Nephron (organoid): ENCODE measurements around the gene CIITA.

ENCODE experiments used
- H3K27ac Mint-ChIP-seq, 3 experiments: 2 replicates each; pipeline ENCODE4 v1.8.0; 2020; ENCODE audit warnings: mixed read lengths in 3 of 3, mild to moderate bottlenecking in 2 of 3, moderate library complexity in 1 of 3
- H3K27me3 Mint-ChIP-seq: 2 replicates; pipeline ENCODE4 v1.8.0; 2021; ENCODE audit warnings: low read depth, mild to moderate bottlenecking, moderate library complexity, mixed read lengths
- H3K36me3 Mint-ChIP-seq: 2 replicates; pipeline ENCODE4 v1.8.0; 2020; ENCODE audit warnings: low read depth, mixed read lengths
- H3K4me1 Mint-ChIP-seq: 2 replicates; pipeline ENCODE4 v1.8.0; 2020; ENCODE audit warnings: mixed read lengths
- H3K4me3 Mint-ChIP-seq, 3 experiments: 2 replicates each; pipeline ENCODE4 v1.8.0; 2020; ENCODE audit warnings: mild to moderate bottlenecking in 3 of 3, mixed read lengths in 3 of 3, moderate library complexity in 2 of 3
- H3K9me3 Mint-ChIP-seq: 2 replicates; pipeline ENCODE4 v1.8.0; 2020; ENCODE audit warnings: mixed read lengths
- TF ChIP-seq, protein P1 (sequence below), 3 experiments: fragments of 200-600 bp; sonication (generic); IDR thresholded peaks; one replicate each; pipeline ENCODE4 v1.5.0; 2021; ENCODE audit warnings: antibody characterized with exemption in 3 of 3; ENCODE audit not compliant: unreplicated experiment in 3 of 3

The CIITA gene

DNA sequence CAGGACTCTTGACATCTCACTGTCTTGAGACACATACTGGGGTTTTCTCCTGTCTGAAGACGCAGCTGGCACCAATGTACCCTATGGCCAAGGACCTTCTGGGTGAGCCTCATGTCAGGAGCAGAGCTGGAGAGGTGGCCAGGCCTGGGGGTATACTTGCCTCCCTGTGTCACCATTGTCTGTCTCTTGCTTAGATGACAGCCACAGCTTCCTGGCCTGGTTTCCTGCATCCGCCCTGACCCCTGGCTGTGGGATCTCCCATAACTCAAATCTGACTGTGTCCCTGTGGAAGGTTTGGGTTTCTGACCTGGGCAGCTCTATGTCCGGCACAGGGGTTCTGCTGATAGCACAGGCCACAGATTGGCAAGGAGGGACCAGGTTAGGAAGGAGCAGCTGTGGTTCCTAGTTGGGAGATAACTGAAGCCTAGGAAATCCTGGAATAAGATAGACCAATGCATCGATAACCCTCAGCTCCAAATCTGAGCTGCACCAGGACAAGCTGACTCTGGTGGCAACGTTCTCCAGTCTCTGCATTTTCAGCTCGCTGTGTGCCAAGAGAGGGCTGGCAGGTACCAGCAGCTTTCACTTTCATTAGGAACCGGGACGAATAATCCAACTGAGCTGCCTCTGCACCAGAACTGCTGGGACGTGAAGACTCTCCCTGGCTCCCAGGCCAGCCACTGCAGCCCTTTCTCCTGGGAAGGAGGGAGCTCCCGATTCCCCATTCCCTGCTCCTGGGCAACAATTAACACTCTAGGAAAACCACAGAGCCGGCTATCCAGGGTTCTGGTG lies 60.3 kb downstream of the CIITA start:
- no peaks in the 10 kb centered on the region for H3K27me3 Mint-ChIP-seq
- H3K4me1 Mint-ChIP-seq, result peaks cover 47% of the 10 kb centered on the region
- TF ChIP-seq, protein P1, sequence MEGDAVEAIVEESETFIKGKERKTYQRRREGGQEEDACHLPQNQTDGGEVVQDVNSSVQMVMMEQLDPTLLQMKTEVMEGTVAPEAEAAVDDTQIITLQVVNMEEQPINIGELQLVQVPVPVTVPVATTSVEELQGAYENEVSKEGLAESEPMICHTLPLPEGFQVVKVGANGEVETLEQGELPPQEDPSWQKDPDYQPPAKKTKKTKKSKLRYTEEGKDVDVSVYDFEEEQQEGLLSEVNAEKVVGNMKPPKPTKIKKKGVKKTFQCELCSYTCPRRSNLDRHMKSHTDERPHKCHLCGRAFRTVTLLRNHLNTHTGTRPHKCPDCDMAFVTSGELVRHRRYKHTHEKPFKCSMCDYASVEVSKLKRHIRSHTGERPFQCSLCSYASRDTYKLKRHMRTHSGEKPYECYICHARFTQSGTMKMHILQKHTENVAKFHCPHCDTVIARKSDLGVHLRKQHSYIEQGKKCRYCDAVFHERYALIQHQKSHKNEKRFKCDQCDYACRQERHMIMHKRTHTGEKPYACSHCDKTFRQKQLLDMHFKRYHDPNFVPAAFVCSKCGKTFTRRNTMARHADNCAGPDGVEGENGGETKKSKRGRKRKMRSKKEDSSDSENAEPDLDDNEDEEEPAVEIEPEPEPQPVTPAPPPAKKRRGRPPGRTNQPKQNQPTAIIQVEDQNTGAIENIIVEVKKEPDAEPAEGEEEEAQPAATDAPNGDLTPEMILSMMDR (IDR thresholded peaks at IDR 0.05; ENCODE audit: unreplicated experiment in 3 of 3), result no peak
- H3K9me3 Mint-ChIP-seq, result no peaks in the 10 kb centered on the region
- peak overlapping the region in 1 of 3 experiments; percentile 25 for H3K4me3 Mint-ChIP-seq
- peaks cover 16% of the 10 kb centered on the region for H3K36me3 Mint-ChIP-seq
- H3K27ac Mint-ChIP-seq, result no peak overlapping the region

DNA sequence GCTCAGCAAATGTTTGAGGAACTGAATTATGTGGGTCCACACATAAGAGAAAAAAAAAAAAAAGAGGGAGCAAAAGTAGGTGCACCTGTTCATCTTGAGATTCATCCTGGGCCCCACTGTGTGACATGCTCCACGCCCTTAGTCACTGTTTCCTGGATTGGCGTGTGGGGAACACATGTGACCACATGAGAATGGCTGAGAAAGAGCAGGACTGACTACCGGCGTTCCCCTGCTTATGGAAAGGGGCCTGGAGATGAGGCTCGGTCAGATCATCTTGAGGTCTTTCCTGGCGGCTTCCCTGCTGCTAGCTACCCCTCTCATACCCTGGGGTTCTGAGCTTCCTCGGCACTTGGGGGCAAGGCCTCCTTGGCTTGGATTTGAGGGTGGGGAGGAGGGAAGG lies 61.3 kb downstream of the CIITA start:
- no peak overlapping the region for H3K27ac Mint-ChIP-seq
- H3K27me3 Mint-ChIP-seq, result no peaks in the 10 kb centered on the region
- H3K9me3 Mint-ChIP-seq, result no peaks in the 10 kb centered on the region
- H3K4me1 Mint-ChIP-seq, result peaks cover 52% of the 10 kb centered on the region
- H3K4me3 Mint-ChIP-seq, result peak overlapping the region in 2 of 3 experiments; percentile 65 to 97
- TF ChIP-seq, protein P1 (IDR thresholded peaks at IDR 0.05; ENCODE audit: unreplicated experiment in 3 of 3), result no peak
- H3K36me3 Mint-ChIP-seq, result peaks cover 16% of the 10 kb centered on the region

DNA sequence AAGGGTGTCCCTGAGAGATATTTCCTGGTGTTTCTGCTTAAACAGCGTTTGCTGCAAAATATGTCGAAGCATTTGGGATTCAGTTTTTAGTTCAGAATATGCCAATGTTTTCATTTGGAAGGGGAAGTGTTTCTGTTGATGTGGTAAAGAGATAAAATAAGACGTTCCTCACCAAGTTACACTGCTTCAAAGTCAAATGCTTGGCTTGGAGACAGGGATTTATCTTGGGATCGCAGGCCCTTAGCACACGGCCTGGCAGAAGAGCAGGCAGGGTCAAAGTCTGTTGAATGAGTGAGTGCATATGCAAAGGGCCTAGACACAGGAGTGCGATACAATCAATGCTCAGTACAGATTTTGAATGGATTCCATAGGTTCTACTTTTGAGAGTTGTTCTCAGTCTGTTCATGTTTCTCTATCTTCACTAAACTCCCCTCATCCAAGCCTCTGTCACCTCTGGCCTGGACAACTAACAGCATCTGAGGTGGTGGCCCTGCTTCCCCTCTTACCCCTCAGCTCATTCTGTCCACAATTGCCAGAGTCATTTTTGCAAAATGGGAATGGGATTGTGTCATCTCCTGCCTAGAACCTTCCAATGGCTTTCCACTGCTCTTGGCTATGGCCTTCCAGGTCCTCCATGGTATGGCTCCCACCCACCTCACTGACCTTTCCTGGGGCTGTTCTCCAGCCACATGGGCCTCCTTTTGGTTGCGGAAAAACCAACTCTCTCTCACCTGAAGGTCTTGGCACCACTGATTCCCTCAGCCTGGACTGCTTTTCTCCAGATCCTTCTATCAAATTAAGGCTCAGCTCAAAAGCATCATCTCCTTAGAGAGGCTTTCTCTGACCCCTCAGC lies 62.0 kb downstream of the CIITA start:
- Mint-ChIP-seq H3K9me3 (no peaks in the 10 kb centered on the region), H3K27me3 (no peaks in the 10 kb centered on the region), H3K4me3 (peak overlapping the region; percentile 45 to 97 (median 65)), H3K36me3 (peaks cover 13% of the 10 kb centered on the region), H3K27ac (peak overlapping the region in 1 of 3 experiments; percentile 51), H3K4me1 (peaks cover 54% of the 10 kb centered on the region)
- TF ChIP-seq, protein P1 (IDR thresholded peaks at IDR 0.05; ENCODE audit: unreplicated experiment in 3 of 3), result no peak

DNA sequence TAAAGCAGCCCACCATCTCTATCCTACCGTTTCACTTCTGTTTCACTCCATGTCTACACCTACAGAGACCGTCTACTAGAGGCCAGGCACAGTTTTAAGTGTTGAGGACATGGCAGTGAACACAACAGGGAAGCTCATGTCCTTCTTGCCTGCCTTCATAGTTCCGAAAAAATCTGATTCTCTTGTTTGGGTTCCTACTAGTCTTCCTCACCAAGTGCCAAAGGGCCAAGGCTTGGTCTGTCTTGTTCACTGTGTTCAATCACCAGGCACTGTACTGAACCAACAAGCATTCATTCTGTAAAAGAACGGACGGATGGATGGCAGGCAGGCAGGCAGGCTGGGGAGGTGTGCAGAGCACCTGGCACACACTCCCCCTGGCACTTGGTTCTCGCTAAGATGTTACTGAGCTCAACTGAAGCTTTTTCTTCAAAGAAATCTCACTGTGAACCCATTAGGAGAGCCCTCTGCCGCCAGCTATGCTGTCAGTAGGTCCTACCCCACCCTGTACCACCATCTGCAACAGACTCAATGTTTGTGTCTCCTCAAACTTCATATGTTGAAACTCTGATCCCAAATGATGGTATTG lies 62.7 kb downstream of the CIITA start:
- H3K4me1 Mint-ChIP-seq, result peaks cover 58% of the 10 kb centered on the region
- H3K27ac Mint-ChIP-seq, result no peak overlapping the region
- H3K4me3 Mint-ChIP-seq, result peak overlapping the region; percentile 95 to 98 (median 97)
- TF ChIP-seq, protein P1 (IDR thresholded peaks at IDR 0.05; ENCODE audit: unreplicated experiment in 3 of 3), result no peak
- no peaks in the 10 kb centered on the region for H3K27me3 Mint-ChIP-seq
- peaks cover 13% of the 10 kb centered on the region for H3K36me3 Mint-ChIP-seq
- no peaks in the 10 kb centered on the region for H3K9me3 Mint-ChIP-seq

DNA sequence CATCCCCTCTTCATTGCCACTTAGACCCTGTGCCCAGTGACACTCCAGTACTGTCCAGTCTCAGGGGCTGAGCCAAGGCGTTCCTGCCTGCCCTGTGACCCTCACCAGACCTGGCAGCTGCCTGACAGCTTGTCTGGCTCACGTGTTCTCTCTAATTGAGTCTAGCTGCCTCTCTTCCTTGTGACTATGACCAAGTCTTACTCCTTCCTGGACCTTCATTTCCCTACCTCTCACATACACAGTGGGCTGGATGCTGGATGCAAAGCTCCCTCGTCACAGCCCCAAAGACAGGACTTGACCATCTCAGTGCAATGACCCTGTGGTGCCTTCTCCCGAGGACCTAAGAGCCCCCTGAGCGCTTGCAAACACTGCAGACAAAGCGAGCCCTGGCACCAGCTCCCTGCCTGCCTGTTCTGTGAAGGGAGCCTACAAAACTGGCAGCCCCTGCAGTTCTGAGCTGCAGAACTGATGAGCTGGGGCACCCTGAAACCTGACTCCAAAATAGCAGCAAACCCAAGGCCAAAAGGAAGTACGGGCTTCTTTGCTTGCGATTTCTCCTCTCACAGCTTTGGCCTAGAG lies 63.6 kb downstream of the CIITA start:
- TF ChIP-seq, protein P1 (IDR thresholded peaks at IDR 0.05; ENCODE audit: unreplicated experiment in 3 of 3), result no peak
- Mint-ChIP-seq H3K36me3 (peaks cover 13% of the 10 kb centered on the region), H3K4me1 (peaks cover 62% of the 10 kb centered on the region)

More for the DNA sequence above, 63.6 kb downstream of the CIITA start:
- peak overlapping the region in 2 of 3 experiments; percentile 7 to 85 for H3K27ac Mint-ChIP-seq
- no peaks in the 10 kb centered on the region for H3K27me3 Mint-ChIP-seq
- no peaks in the 10 kb centered on the region for H3K9me3 Mint-ChIP-seq
- H3K4me3 Mint-ChIP-seq, result peak overlapping the region; percentile 95 to 98 (median 97)
